Stimulated activated CD8-positive, alpha-beta memory T cell treated with anti-CD3 and anti-CD28 coated beads, Interleukin-15, amount 100 ng/mL, for 48 hours (primary cell): Measurements from ENCODE around the gene PPIF.

Experiments used
- DNase-seq, 2 donors: peaks; one replicate each; pipeline ENCODE4 v3.0.0-alpha.2; 2020; ENCODE audit warnings: low read depth in 2 of 2

PPIF gene

GRCh38 chr10:79313911-79314439 lies 33.3 kb upstream of the PPIF start:
- no peak for DNase-seq

- no peak for DNase-seq
Measured at GRCh38 chr10:79314761-79315601, 32.3 kb upstream of the PPIF start.

GRCh38 chr10:79315602-79315920 lies 31.7 kb upstream of the PPIF start:
- DNase-seq: no peak

GRCh38 chr10:79316671-79317431 lies 30.4 kb upstream of the PPIF start:
- no peak for DNase-seq

- no peak for DNase-seq
Measured at GRCh38 chr10:79318369-79318768, 28.9 kb upstream of the PPIF start.

GRCh38 chr10:79319115-79319771 lies 28.0 kb upstream of the PPIF start:
- DNase-seq: no peak

- no peak for DNase-seq
Measured at GRCh38 chr10:79320316-79320715, 27.0 kb upstream of the PPIF start.

- peak in 1 of 2 donors; percentile 40 for DNase-seq
Measured at GRCh38 chr10:79320820-79321493, 26.3 kb upstream of the PPIF start.

- DNase-seq: no peak
Measured at GRCh38 chr10:79321494-79321882, 25.8 kb upstream of the PPIF start.

GRCh38 chr10:79321951-79322350 lies 25.3 kb upstream of the PPIF start:
- no peak for DNase-seq

- peak; percentile 58 to 66 for DNase-seq
Measured at GRCh38 chr10:79322616-79323543, 24.4 kb upstream of the PPIF start.

GRCh38 chr10:79323602-79324001 lies 23.7 kb upstream of the PPIF start:
- DNase-seq: no peak

- no peak for DNase-seq
Measured at GRCh38 chr10:79324032-79324695, 23.1 kb upstream of the PPIF start.

- DNase-seq: no peak
Measured at GRCh38 chr10:79326361-79327089, 20.7 kb upstream of the PPIF start.

- DNase-seq: no peak
Measured at GRCh38 chr10:79327090-79327457, 20.2 kb upstream of the PPIF start.

- DNase-seq: no peak
Measured at GRCh38 chr10:79328147-79328701, 19.0 kb upstream of the PPIF start.

GRCh38 chr10:79328737-79329504 lies 18.3 kb upstream of the PPIF start:
- DNase-seq: no peak

GRCh38 chr10:79329529-79329928 lies 17.7 kb upstream of the PPIF start:
- DNase-seq: no peak

- DNase-seq: no peak
Measured at GRCh38 chr10:79331226-79331625, 16.0 kb upstream of the PPIF start.
